ENCODE results near the gene SPTY2D1.

- no peak for TF ChIP-seq YY1 (IDR thresholded peaks at IDR 0.05; ENCODE audit: insufficient read depth, insufficient read length)
- TF ChIP-seq SUZ12 (IDR thresholded peaks at IDR 0.05; ENCODE audit: extremely low read depth, insufficient read depth, insufficient read length), result no peak
- no peak for TF ChIP-seq ZNF274 (IDR thresholded peaks at IDR 0.05; ENCODE audit: low read depth, low read length)
These were observed 45.6 kb downstream of the SPTY2D1 start, which contains the start of gene UEVLD for GRCh38 chr11:18588297-18589252.

Measured in NT2/D1 (cell line).